ENCODE results near the gene TTC7B.

DNA sequence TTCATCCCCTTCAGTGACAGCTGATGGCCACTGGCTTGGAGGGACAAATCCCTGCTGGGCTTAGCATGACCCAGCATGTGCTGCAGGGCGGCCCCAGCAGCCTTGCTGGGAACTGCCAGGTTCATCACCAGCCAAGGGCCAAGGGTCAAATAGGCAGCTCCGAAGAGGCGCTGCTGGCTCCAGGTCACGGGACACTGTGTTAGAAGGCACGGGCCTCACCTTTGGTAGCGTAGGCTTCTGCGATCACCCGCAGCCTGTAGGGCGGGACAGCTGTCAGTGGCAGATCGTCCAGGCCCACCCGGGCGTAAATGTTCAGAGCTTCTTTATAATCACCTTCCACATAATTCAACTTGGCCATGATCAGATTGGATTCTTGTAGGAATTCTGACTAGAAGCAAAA, 35.7 kb downstream of the TTC7B start:
- TF ChIP-seq POLR2AphosphoS5 (IDR thresholded peaks at IDR 0.05; ENCODE audit: control insufficient read depth, insufficient read depth, low read depth, low read length) (no peak), TCF7 (IDR thresholded peaks at IDR 0.05; ENCODE audit: borderline replicate concordance) (no peak), POLR2AphosphoS2 (IDR thresholded peaks at IDR 0.05; ENCODE audit: low read length) (no peak), ZNF431 (CRISPR knock-in tag; IDR thresholded peaks at IDR 0.05) (no peak)

Measured in K562 (cell line).